ENCODE measurements around the gene BZW2.

Gene BZW2

DNA sequence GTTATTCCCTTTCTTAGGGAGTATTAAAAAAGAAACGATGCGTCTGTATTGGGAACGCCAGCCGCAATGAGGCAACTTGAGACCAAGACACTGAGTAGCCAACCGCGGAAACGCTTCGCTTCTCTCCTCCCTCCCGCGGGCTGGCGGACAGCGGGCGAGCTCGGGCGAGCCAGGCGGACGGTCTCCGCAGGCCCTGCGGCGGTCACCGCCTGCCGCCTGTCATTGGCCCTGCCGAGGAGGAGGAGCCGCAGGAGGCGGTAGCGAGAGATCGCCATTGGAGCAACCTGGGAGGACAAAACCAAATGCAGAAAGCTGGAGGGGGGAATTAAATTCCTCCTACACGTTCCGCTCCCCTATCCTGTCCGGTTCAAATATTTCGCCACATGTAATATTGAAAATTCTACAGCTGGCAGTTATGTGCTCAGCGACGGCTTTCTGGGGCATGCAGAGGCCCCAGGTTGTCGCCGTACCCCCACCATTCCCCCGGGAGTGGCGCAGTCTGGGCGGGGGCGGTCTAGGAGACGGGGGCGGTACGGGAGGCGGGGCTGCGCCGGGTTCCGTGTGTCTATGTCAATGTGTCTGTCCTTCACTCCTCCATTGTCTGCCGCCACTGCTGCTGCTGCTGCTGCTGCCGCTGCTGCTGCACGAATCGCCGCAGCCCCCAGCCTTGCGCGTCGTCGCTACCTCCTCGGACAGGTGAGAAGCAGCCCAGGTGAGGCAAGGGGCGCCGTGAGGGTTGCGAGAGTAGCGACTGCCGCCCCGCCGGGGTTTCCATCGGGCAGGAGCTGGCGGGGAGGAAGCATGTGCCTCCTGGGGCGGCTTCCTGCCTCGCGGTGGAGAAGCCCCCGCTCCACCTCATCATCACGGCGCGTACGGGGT lies at the start of gene BZW2, which contains the start of gene ANKMY2:
Gene BZW2, plus strand, starts transcription at position 589 of the 879 bp plus-strand sequence. CDS start 19,263 bp downstream, outside the sequence.
Gene ANKMY2, minus strand, starts transcription at position 162 of the 879 bp plus-strand sequence. CDS start 181 bp downstream, outside the sequence.
- DNase-seq (ENCODE audit: low read depth in 2 of 2): peak; percentile 80 to 84

DNA sequence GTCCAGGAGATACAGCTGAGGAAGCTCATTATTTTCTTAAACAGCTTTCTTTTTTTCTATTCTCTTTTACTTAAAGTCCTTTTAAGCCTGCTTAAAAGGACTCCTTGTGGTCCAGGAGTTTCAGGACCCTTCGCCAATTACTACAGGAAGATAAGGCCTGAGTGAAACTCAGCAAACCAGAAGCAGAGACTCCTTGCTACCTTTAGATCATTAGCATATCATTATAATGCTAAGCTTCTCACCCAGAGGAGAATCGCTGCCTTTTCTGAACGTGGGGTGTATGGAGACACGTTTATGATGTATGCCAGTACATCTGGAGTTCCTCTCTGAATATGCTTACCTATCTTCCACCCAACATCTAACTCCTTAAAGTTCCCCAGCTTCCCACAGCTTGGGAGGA lies 48.0 kb upstream of the BZW2 start:
- DNase-seq (ENCODE audit: low read depth in 2 of 2): no peak

DNA sequence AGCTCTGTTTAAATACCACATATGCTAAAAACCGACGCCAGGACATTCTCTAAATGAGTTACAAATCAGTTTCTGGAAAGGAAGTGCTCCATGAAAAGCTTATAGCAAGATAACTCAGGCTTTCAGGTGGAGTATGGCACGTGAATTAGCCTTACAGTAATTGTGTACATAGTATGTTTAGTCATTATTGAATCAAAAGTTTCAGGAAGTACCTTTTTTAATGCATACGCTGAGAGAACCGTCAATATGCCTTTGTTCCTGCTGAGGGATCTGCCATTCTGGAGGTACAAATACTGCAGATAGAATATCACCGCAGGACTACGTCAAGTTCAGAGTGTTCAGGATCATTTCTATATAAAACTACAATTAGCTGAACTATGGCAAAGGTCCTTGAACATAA lies 46.1 kb upstream of the BZW2 start:
- DNase-seq (ENCODE audit: low read depth in 2 of 2): no peak

DNA sequence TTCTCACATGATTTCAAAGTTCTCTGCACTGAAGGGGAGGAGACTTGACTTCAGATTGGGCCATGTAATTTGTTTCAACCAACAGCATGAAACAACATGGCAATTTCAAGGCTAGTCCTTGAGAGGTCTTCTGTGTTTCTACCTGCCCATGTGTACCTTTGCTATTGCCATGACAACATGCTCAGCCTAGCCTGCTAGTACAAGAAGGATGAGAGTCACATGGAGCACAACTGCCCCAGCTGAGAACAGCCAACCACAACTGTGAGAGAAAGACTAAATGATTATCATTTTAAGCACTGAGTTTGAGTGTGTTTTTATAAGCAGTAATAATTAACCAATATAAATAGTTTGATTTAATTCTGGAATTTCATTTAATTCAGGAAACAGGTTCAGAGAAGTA lies 42.3 kb upstream of the BZW2 start:
- no peak for DNase-seq (ENCODE audit: low read depth in 2 of 2)

DNA sequence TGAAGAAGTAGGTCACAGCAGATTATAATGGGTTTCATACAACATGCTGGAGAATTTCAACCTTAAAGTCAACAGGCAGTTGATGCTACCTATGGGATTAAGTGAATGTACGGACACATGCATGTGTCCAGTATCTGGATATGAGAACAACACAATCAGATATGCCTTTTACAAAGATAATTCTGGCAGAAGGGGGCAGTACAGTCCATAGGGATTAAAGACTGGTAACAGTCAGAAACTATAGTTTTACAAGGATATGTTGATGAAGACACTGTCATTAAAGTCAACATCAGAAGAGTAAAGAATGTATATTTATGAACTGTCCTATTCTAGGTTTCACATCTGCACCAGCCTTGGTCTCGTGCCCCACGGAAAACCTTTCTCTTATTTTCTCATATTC lies 41.9 kb upstream of the BZW2 start:
- no peak for DNase-seq (ENCODE audit: low read depth in 2 of 2)

DNA sequence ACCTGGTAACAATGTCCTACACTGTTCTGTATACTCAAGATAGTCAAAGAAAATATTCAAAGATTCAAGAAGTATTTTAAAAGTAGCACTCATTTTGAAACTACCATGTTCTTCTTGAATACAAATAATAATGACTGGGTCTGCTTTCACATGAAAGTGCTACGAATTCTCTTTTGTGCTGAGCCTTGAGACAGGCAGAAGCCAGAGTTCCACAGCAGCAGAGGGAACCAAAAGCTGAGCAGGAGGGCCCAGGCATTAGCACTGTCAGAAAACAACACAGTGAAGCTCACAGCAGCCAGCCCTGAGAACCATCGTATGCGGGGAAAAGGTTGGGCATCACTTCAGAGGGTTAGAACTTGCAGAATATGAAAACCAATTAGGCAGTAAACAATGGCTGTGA lies 39.3 kb upstream of the BZW2 start:
- no peak for DNase-seq (ENCODE audit: low read depth in 2 of 2)

DNA sequence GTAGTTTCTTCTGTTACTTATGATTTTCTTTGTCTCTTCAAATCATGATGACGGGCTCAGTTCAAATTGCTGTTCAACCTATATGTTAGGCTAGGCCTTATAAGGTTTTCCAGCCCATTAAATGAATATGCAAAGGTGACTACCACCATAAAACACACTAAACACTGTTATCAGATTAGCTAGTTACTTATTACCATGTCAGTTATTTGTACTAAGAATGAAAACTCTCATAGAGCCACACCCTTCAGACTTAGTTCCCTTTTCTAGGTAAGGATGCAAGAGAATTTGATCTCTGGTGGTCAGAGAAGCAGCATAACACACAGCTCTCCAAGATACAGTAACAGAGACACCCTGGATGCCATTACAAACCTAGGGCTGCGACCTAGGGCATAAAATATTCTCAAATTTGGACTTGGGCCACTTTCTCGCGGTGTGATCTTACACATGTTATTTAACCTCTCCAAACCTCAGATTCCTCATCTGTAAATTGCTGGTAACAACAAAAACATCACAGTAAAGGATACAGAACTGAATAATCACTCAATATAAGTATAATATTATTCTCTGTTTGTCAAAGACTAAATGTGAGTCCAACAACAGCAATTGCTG lies 36.0 kb upstream of the BZW2 start:
- DNase-seq (ENCODE audit: low read depth in 2 of 2): no peak

DNA sequence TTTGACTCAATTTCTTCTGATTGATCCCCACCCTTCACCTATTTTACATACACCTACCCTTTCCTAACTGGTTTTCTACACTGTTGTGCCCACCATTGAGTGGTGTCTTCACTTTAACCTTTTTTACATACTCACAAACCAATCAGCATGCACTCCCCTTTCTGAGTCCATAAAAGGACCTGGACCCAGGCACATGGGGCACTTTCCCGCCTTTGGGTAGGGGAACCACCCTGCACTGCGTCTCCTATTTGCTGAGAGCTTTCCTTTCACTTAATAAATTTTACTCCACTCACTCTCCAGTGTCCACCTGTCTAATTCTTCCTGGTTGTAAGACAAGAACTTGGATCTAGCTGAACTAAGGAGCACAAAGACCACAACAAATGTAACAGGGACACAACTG lies 34.3 kb upstream of the BZW2 start:
- DNase-seq (ENCODE audit: low read depth in 2 of 2): no peak

DNA sequence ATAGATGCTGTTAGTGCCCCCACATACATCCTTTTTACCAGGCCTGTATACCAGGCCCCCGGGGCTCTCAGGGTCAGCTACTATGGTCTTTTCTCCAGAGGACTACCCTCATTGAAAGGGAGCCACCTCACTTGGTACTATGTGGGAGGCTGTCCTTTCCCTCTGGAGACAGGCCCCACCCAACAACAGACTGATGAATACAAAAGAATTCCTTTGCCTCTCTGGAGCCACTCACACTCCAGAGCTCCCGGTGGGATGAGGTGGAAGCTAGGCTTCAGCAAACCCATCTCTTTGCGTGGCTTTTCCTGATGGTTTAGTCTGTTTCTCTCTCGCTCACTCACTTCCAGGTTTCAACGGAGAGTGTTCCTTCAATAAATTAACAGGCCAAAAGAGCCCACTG lies 30.8 kb upstream of the BZW2 start:
- no peak for DNase-seq (ENCODE audit: low read depth in 2 of 2)

DNA sequence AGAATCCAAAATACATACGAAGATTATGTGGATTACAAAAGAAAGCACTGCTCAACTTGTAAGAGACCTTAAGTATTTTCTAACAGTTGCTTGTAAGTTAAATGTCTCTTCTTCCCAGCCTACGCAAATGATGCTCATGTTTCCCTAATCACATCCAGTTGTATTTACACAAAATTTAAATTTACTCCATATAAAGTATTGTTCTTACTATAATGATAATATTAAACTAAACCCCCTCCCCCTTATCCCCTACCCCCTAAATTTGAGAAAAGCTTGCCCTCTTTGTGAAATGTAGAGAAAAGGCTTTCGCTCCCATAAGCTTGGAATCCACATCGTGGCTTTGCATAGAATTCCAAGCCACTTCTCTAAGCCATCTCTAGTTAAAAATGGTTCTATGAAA lies 29.9 kb upstream of the BZW2 start:
- DNase-seq (ENCODE audit: low read depth in 2 of 2): no peak

DNA sequence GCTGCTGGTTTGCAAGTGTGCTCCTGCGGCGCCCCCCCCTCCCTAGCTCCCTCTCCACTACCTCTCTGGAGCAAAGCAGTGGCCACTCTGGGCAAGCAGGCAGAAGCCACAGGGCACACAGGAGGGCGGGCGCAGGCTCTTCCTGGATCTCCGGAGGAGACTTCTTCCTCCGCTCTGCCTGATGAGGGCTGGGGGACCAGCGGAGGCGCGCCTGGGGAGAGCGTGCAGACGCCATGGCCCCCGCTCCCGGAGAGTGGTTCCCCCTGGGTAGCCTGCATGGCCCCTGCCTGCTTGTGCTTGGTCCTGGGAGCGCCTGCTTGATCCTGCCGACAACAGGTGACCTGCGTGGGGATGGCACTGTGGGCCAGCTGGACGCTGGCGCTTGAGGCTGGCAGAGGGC lies 29.4 kb upstream of the BZW2 start:
- no peak for DNase-seq (ENCODE audit: low read depth in 2 of 2)

DNA sequence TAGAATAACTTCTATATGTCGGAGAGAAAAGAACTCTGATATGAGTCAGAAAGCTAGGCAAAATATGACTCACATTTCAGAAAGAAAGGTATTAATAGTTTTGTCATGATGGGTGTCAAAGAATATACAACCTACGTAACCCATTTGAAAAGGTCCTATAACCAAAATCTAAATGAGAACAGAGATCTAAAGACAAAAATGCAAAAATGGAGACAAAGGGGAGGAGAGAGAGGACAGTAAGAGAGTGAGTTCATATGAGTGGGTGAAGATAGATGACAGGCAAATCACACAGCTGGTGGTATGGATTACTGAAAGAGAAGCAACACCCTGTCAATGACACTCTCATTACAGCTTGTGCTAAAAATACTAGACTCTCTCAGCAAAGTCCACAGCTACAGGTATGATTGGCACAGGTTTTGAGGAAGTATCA lies 26.0 kb upstream of the BZW2 start:
- no peak for DNase-seq (ENCODE audit: low read depth in 2 of 2)

DNA sequence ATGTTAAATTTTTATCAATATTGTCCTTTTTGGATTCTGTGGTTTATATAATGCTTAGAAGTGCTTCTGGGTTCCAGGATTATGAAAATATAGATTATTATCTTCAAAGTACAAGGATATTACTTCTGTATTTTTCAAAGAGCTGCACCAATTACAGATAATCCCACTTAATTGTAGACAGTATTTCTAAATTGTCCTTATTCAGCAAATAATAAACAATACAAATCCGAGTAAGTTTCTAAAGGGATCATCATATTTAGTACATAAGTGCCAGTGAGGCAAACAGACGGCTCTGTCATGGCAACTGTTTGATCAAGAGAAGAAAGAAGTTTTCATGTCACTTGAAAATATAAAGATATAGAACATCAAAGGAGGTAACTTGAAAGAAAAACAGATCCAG lies 19.6 kb upstream of the BZW2 start:
- DNase-seq (ENCODE audit: low read depth in 2 of 2): no peak

DNA sequence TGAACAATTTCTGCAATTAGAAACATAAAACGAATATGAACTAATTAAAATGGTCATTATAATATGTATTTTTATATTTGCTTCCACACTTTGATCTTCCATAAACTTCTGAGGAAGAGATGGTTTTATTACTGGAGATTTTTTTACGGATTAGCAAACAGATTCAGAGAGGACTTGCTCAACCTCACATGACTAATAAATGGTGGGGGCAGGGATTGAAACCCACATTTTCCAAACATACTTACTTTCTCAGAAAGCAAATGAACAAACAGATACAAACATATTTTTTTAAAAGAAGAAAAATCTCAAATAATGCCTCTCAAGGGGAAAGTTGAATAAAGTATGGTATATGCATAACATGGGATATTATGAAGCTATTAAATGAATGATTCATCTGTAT lies 18.7 kb upstream of the BZW2 start:
- no peak for DNase-seq (ENCODE audit: low read depth in 2 of 2)

DNA sequence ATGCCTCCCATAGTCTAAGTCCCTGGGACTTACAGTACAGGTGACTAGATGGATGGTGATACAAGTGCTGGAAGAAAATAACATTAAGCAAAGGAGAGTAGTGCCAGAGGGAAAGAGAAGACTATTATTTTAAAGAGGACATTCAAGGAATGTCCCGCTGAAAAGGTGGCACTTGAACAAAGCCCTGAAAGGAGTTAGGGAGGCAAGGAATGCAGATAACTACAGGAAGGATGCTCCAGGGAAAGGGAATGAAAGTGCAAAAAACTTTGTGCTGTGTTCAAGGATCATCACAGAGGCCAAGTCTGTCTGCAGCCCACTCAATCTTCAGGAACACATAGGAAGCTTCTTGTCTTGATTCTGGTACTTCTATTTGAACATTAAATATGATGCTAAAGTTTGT lies 15.3 kb upstream of the BZW2 start:
- no peak for DNase-seq (ENCODE audit: low read depth in 2 of 2)

DNA sequence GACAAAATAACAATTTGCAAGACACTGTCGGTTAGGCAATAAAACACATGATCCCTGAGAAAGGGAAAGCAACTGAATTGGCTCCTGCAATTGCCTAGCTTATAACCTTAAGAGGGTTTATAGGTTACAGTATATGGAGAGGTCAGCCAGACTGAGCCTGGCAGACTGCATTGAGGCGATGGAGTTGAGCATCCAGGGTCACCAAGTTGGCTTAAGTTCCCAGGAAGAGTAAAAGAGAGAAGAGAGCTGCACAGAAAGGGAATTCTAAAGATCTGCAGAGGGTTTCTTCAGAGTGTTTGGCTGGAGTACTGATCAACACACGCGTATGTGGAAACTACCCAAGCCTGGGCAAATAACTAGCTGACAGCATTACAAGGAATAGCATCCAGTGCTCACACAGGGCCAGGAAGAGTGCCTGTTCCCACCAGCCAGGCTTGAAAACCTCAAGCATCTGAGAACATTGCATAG lies 11.7 kb upstream of the BZW2 start:
- no peak for DNase-seq (ENCODE audit: low read depth in 2 of 2)

DNA sequence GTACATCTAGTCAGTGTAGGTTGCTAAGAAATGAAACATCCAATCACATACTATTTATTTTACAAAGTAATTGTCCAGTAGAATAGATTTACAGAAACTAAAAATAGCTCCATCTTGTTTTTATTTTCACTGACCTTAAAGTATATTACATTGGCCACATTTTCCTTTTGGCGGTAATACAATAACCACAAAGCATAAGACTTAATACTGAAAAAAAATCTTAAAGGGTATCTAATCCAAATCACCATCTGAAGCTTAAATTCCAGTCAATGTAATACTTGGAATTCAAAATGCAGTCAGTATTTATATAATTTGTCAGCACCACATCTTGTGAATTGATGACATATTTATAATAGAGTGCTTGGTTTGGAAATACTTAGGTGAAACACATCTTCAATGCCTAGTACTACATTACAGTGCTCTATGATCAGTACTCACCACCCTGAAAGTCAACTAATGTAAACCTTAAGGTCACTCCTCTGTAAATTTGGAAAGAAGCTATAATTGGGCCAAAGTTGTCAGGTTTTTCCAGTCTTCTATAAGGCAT lies 9.4 kb upstream of the BZW2 start:
- no peak for DNase-seq (ENCODE audit: low read depth in 2 of 2)

DNA sequence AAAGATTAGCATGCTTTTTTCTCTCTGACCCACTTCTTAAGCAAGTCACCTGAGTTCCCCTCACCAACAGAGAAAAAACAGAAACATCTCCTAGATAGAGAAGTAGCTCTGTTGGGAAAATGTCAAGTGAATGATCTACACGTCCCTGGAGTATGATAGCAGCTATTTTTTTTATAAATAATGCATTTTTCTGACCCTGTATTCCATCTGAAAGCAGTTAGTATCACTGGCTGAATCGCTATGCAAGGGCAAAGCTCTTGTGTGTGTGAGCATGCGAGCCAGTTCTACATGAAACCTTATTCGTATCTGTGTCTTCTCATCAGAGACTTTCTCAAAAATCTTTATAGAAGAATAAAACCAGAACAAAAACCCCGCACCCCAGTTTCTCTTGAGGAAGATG lies 8.6 kb upstream of the BZW2 start:
- DNase-seq (ENCODE audit: low read depth in 2 of 2): no peak

DNA sequence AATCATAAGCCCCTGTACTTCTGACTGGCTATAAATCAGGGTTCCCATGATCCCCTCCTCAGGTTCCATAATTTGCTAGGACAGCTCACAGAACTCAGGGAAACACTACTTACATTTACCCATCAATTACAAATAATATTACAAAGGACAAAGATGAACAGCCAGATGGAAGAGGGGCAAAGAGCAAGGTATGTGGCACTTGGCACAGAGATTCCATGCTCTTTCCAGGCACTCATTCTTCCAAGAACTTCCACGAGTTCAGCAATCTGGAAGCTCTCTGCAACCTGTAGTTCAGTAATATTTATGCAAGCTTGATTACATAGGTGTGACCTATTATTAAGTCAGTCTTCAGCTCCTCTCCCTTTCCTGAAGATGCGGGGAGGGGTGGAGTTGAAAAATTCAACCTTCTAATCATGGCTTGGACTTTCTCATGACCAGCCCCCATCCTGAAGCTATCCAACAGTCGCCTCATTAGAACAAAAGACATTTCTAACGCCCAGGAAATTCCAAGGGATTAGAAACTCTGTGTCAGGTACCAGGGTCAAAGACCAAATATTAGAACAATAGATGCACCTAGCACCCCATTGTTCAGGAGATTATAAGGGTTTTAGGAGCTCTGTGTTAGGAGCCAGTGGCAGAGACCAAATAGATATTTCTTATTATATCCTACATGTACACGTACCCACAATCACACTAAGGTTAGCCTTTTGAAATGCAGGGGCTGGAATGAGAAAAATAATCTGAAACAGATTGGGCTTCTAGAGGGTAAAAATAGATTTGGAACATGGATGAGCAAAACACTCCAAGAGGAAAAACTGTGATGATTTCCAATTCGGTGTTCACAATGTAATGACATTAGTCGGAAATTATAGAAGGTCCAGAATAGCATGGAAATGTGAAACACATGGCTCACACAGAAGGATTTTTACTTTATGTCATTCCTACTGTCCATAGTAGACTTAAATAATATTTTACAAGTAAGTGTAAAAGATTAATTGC lies 7.4 kb upstream of the BZW2 start:
- no peak for DNase-seq (ENCODE audit: low read depth in 2 of 2)

DNA sequence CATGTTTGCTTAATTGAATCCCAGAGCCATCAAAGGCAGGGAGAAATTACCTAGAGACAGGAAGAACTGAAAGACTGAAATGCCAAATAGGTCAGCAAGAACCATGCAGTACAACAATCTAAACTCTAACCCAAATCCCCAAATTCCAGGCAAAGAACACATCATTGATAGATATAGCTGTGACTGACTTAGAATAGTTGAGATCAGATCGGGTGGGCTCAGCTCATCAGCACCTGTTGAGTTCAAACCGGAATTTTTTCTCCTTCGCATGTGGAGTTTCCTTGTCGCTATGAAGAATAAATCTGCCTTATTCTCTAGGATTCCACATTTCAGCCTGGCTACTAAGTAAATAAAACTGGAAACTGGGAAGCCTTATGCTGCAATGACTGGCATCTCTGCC lies 1.8 kb upstream of the BZW2 start:
- DNase-seq (ENCODE audit: low read depth in 2 of 2): no peak
